Kasumi-1 (cell line): ENCODE data around the gene GABBR2.
A peak's percentile ranks its signal among the peaks of the same experiment; 100 is the strongest.

ENCODE experiments used
- DNase-seq, 2 experiments: peaks; one replicate each; lab custom pipeline; 2025; lab: John Stamatoyannopoulos, UW

Gene GABBR2

DNA sequence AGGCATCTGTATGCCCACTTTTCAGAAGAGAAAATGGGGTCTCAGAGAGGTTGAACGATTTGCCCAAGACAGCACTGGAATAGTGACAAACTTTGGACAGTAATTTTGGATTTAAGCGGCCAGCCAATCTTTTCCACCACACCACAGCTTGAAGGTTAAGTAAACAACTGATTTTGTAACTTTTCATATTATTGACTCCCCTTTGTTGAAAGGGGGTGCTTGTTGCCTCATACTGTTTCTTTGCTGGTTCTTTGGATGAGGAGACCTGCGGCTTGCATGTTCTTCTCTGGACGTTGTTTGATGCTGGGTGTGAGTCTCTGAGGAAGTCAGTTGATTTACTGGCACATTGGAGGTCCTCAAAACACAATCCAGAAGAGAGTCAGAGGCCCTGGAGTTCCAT lies 11.7 kb upstream of the GABBR2 start:
- no peak for DNase-seq

DNA sequence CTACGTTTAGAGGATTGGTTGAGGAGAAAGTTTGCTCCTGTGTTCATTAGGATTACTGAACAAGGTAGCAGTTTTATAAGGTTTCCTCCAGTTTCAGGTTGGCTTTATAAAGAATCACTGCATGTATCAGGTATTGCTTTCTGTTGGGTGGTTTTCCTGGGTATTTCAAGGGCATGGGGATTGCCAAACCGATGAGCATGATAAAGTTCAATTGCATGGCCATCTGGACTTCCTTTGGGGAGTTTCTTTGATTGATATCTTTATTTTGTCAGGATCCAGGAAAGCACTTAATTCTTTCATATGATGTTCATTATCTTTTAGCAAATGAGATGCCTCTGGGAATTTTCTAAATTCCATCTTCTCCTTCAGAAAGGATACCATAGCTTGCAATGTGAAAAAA lies 10.3 kb upstream of the GABBR2 start:
- no peak for DNase-seq

DNA sequence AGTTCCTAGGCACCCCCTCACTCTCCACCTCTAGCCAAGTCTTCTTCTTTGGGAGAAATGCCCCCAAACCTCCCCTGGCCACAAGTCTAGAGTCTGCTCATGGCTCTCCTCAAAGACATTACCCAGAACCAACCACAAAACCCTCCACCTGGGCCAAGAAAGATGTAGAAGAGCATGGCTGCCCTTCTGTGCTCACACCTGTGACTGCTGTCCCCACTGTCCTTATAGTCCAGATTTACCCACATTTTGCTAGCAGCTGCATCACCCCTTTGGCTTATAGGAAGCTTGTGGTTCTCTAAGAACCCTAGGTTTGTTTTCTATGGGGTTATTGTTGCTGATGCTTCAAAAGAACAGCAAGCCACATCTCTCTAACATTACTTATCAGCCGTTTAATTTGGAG lies 6.1 kb upstream of the GABBR2 start:
- DNase-seq: no peak

DNA sequence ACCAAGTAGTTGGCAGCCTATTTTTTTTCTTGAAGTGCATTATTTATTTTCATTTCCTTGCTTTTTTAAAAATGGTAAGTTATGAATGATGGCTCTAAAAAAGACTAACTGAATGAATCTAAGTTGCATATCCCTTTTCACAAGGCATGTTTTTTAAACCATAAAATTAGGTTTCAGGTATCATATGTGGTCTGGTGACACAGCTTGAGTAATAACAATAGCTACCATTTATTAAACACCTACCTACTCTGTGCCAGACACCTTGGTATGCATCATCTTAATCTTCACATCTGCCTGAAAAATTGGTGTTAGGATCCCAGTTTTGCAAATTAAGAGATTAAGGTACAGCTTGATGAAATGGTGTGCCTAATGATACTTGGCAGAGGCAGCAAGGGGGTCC lies 4.3 kb upstream of the GABBR2 start:
- DNase-seq: no peak

DNA sequence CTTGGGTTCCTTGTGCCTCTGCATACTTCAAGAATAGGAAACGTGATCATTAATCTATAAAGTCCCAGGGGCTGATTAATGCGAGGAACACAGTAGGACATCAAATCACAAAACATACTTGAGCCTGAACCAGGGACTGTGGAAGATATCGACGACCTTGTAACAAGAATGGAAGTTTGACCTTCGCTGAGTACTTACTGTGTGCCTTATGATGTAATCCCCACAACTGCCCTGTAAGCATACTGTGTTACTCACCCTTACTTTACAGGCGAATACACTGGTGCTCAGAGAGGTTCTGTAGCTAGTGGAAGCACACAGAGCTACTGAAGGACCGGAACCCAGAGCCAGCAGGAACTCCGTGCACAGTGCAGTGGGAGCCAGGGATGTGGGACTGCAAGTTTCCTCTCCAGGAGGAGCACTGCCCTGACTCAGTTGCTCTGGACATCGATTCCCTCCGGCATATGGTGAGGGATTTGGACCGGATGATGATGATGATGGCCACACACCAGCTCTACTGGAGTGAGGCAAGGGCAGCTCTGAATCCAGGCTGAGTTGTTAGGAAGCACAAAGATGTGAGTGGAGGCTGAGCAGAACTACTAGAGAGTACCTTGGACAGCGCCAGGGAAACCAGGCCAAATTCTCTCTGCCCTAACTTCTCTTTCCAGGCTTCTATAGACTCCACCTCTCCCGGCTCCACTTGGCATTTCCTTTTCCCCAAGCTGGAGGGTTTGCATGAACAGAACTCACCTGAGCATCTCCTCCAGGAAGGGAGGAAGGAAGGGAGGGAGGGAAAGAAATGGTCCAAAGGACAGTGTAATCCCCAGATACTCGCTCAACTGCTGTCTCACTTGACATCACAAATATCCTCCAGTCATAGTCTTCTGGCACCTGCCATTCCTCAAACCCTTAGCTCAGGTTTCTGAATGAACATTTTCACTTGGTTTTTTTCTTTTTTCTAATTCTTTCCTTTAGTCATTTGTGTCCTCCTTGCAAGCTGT lies 1.5 kb upstream of the GABBR2 start:
- peak; percentile 36 to 40 for DNase-seq

GRCh38 chr9:98708103-98708932 lies 417 bp downstream of the GABBR2 start:
- DNase-seq: no peak

- no peak for DNase-seq
These were observed 1.3 kb downstream of the GABBR2 start for GRCh38 chr9:98707166-98708102.

DNA sequence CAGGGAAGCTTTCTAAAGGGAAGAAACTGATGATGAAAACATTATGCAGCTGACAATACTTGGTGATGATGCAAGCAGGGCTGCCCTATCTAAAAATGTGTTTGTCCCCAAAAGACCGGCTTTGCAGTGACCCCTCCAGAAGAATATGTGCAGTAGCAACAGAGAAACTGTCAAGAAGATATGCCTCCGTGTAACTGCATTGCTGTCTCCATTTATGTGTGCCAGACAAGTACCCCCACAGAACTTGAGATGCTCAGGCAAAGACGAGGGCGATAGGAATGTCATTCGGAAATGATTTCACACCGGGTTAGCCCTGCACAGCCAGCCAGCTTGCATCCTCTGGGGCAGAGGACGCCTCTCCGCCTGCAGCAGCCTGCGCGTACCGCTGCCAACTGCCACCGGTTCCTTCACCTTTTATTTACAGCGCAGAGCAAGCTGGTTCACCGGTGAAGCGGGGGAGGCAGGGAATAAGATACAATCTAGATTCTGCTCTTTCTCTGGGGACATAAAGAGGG lies 2.0 kb downstream of the GABBR2 start:
- no peak for DNase-seq

GRCh38 chr9:98702835-98703380 lies 5.8 kb downstream of the GABBR2 start:
- no peak for DNase-seq

DNA sequence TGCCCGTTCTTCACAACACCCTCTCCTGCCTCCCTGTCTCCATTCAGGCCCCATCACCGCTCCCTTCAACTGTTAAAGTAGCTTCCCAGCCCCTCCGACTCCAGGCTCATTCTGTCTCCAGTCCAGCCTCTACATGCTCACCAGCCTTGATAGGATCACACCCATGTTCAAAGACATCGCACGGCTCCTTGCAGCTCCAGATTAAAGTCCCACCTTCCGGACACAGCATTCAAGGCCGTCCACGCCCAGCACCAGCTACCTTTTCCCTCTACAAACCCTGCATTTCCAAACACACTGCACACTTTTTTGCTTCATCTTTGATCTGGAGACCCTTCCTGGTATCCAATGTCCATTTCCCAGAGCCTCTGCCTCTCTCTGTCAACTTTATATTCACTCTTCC lies 6.4 kb downstream of the GABBR2 start:
- DNase-seq: no peak

DNA sequence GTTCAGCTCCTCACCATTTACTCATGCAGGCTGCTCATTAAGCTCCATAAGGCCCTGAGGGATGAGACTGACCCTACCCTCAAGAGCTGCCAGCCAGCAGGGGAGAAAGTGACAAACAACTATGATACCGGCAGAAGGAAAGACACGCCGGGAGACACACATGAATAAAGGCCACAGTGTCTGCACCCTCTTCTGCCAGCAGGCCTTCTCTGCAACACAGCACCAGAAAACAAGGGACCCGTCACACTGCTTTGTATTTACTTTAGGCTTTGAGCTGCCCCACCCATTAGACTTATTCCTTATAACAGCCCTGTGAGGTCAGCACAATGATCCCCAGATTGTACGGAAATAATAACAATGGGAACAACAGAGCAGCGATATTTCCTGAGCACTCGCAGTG lies 7.2 kb downstream of the GABBR2 start:
- no peak for DNase-seq

- DNase-seq: no peak
These were observed 7.9 kb downstream of the GABBR2 start for GRCh38 chr9:98700801-98701200.

DNA sequence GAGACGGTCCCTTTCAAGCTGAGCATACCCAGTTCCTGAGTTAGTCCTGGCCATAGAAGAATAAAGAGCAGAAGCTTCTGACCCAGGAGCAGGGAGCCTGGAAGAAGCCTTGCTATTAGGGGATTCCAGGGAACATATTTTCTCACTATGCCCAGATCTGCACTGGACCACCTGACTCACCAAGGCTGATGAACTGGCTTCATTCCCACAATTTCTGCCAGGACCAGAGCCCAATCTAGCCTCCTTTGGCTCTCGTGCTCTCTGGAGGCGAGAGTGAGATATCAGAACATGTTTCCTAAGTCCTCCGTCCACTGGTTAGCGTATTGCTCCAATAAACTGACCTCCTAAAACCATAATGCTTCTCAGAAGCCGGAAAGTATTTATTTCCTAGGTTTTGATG lies 9.9 kb downstream of the GABBR2 start:
- DNase-seq: no peak

DNA sequence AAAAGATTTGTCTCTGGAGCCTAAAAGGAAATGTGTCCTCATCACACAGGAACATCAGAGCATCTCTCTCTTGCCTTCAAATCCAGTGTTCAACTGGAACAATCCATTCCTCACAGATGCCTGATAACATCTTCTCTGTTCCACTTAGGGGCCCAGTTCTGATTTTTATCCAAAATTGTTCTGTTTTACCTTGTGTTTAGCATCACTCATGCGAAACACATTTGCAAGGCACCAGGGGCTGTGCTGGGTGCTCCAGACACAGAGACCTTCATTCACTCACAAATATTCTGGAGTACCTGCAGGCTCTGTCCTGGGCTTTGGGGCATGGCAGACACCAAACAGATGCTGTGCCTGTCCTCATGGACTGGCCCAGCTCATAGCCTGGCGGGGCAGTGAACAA lies 13.8 kb downstream of the GABBR2 start:
- DNase-seq: no peak

DNA sequence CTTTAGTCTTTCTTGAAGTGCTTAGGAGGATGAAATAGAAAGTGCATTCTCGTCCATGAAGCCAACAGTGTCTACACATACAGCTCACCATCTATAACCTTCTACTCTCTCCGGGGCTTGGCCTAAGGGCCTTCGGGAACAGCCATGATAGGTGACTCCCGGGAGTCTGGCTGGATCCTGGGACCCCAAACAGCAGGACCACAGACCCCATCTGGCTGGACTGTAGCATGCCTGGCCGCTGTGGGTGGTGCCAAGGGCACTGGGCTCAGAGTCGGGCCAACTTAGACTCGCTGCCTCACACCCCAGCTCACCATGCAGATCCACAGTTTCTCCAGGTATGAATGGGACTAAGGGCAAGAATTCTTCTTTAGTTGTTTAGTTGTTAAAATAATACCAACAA lies 16.3 kb downstream of the GABBR2 start:
- DNase-seq: no peak

- no peak for DNase-seq
These were observed 16.8 kb downstream of the GABBR2 start for GRCh38 chr9:98691890-98692289.

DNA sequence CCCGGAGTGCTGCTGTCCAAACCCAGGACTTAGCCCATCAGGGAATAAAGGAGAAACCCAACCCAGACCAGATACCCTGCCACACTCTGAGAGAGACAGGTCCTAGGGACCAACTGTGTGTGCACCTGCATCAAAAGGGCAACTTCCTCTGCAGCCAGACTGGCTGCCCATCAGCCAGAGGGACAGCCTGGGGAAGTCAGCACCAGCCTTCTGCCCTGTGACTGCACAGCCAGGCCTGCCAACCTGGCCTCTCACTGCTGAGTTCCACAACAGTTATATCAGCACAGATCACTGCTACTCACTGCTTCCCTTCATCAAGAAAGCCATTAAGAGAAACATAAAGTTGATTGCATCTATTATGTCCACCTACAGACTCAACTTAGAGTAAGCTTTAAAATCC lies 18.0 kb downstream of the GABBR2 start:
- no peak for DNase-seq

- DNase-seq: no peak
These were observed 19.8 kb downstream of the GABBR2 start for GRCh38 chr9:98688710-98689495.

DNA sequence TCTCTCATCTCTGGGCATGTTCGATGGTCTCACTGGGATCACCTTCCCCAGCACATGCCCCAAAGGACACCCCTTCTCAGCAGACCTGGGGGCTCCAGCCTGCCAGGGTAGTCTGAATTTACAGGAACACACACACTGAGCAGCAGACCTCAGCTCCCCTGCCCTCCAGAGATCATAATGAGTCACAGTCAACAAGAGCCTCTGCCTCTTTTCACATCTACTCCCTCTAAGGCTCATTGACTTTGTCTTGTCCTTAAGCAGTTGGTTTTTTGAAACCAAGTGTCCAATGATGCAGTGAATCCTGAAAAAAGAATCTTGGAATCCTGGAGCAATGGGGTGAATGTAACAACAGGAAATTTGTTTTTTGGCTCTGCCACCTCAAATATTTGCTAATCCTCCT lies 20.8 kb downstream of the GABBR2 start:
- no peak for DNase-seq
